ENCODE measurements around the gene PRKCZ. TPM values are rescaled to one million over a fixed set of nuclear protein-coding genes. Genes with fewer than 3 reads are reported as not detected.

PRKCZ gene
- total and polyA plus RNA-seq, 2 donors (not counting 1 experiment from before 2014, with no cell fraction given), result 1.6 to 2.0 TPM

GRCh38 chr1:2095394-2095793 lies 45.2 kb downstream of the PRKCZ start:
- Histone ChIP-seq H3K9me3 (ENCODE audit: control insufficient read depth, insufficient read depth, low read depth, low read length) (no peaks in the 10 kb centered on the region), H3K27me3 (ENCODE audit: control insufficient read depth, insufficient read depth, low read length) (peaks cover 2% of the 10 kb centered on the region), H4K20me1 (ENCODE audit: control insufficient read depth, extremely low read depth, insufficient read depth, low read length) (no peaks in the 10 kb centered on the region), H3K9ac (ENCODE audit: insufficient read depth, low read length) (no peak overlapping the region), H3K36me3 (ENCODE audit: control insufficient read depth, insufficient read depth, low read length) (no peaks in the 10 kb centered on the region), H3K27ac (ENCODE audit: insufficient read depth, low read length) (no peak overlapping the region), H3K4me3 (replicated peaks in 1 of 4; ENCODE audit: control extremely low read depth in 1 of 4, insufficient read depth in 1 of 4, low read depth in 3 of 4, low read length in 4 of 4) (no peak overlapping the region), H3K4me1 (ENCODE audit: control insufficient read depth, extremely low read depth, insufficient read depth, low read length) (no peaks in the 10 kb centered on the region), H2AFZ (ENCODE audit: low read length) (no peak overlapping the region), H3K79me2 (ENCODE audit: control insufficient read depth, insufficient read depth, low read length) (no peaks in the 10 kb centered on the region), H3K4me2 (ENCODE audit: extremely low read depth, insufficient read depth, low read length) (no peak overlapping the region)
- no peak for TF ChIP-seq EZH2 (IDR thresholded peaks at IDR 0.05; ENCODE audit: low read length, missing control alignments)
- TF ChIP-seq, protein P1, sequence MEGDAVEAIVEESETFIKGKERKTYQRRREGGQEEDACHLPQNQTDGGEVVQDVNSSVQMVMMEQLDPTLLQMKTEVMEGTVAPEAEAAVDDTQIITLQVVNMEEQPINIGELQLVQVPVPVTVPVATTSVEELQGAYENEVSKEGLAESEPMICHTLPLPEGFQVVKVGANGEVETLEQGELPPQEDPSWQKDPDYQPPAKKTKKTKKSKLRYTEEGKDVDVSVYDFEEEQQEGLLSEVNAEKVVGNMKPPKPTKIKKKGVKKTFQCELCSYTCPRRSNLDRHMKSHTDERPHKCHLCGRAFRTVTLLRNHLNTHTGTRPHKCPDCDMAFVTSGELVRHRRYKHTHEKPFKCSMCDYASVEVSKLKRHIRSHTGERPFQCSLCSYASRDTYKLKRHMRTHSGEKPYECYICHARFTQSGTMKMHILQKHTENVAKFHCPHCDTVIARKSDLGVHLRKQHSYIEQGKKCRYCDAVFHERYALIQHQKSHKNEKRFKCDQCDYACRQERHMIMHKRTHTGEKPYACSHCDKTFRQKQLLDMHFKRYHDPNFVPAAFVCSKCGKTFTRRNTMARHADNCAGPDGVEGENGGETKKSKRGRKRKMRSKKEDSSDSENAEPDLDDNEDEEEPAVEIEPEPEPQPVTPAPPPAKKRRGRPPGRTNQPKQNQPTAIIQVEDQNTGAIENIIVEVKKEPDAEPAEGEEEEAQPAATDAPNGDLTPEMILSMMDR (conservative IDR thresholded peaks at IDR 0.05 in 1 of 2, IDR thresholded peaks at IDR 0.05 in 1 of 2; ENCODE audit: low read depth in 1 of 2, low read length in 2 of 2), result no peak
- DNase-seq (ENCODE audit: low read depth in 2 of 2), result no peak

GRCh38 chr1:2095981-2096736 lies 45.9 kb downstream of the PRKCZ start:
- no peak for DNase-seq (ENCODE audit: low read depth in 2 of 2)
- Histone ChIP-seq H3K9ac (ENCODE audit: insufficient read depth, low read length) (no peak overlapping the region), H2AFZ (ENCODE audit: low read length) (no peak overlapping the region), H3K79me2 (ENCODE audit: control insufficient read depth, insufficient read depth, low read length) (no peaks in the 10 kb centered on the region), H3K4me3 (replicated peaks in 1 of 4; ENCODE audit: control extremely low read depth in 1 of 4, insufficient read depth in 1 of 4, low read depth in 3 of 4, low read length in 4 of 4) (no peak overlapping the region), H3K36me3 (ENCODE audit: control insufficient read depth, insufficient read depth, low read length) (no peaks in the 10 kb centered on the region), H4K20me1 (ENCODE audit: control insufficient read depth, extremely low read depth, insufficient read depth, low read length) (no peaks in the 10 kb centered on the region), H3K4me2 (ENCODE audit: extremely low read depth, insufficient read depth, low read length) (no peak overlapping the region), H3K27me3 (ENCODE audit: control insufficient read depth, insufficient read depth, low read length) (peaks cover 3% of the 10 kb centered on the region), H3K4me1 (ENCODE audit: control insufficient read depth, extremely low read depth, insufficient read depth, low read length) (no peaks in the 10 kb centered on the region), H3K9me3 (ENCODE audit: control insufficient read depth, insufficient read depth, low read depth, low read length) (no peaks in the 10 kb centered on the region), H3K27ac (ENCODE audit: insufficient read depth, low read length) (no peak overlapping the region)
- no peak for TF ChIP-seq EZH2 (IDR thresholded peaks at IDR 0.05; ENCODE audit: low read length, missing control alignments)
- TF ChIP-seq, protein P1 (conservative IDR thresholded peaks at IDR 0.05 in 1 of 2, IDR thresholded peaks at IDR 0.05 in 1 of 2; ENCODE audit: low read depth in 1 of 2, low read length in 2 of 2), result no peak

- DNase-seq (ENCODE audit: low read depth in 2 of 2), result no peak
- Histone ChIP-seq H3K9me3 (ENCODE audit: control insufficient read depth, insufficient read depth, low read depth, low read length) (no peaks in the 10 kb centered on the region), H3K79me2 (ENCODE audit: control insufficient read depth, insufficient read depth, low read length) (no peaks in the 10 kb centered on the region), H3K4me1 (ENCODE audit: control insufficient read depth, extremely low read depth, insufficient read depth, low read length) (no peaks in the 10 kb centered on the region), H3K27me3 (ENCODE audit: control insufficient read depth, insufficient read depth, low read length) (peaks cover 3% of the 10 kb centered on the region), H3K27ac (ENCODE audit: insufficient read depth, low read length) (no peak overlapping the region), H4K20me1 (ENCODE audit: control insufficient read depth, extremely low read depth, insufficient read depth, low read length) (no peaks in the 10 kb centered on the region), H3K4me3 (replicated peaks in 1 of 4; ENCODE audit: control extremely low read depth in 1 of 4, insufficient read depth in 1 of 4, low read depth in 3 of 4, low read length in 4 of 4) (no peak overlapping the region), H2AFZ (ENCODE audit: low read length) (no peak overlapping the region), H3K4me2 (ENCODE audit: extremely low read depth, insufficient read depth, low read length) (no peak overlapping the region), H3K36me3 (ENCODE audit: control insufficient read depth, insufficient read depth, low read length) (no peaks in the 10 kb centered on the region), H3K9ac (ENCODE audit: insufficient read depth, low read length) (no peak overlapping the region)
- TF ChIP-seq, protein P1 (conservative IDR thresholded peaks at IDR 0.05 in 1 of 2, IDR thresholded peaks at IDR 0.05 in 1 of 2; ENCODE audit: low read depth in 1 of 2, low read length in 2 of 2), result no peak
- TF ChIP-seq EZH2 (IDR thresholded peaks at IDR 0.05; ENCODE audit: low read length, missing control alignments), result no peak
These were observed 47.4 kb downstream of the PRKCZ start for GRCh38 chr1:2097386-2098300.
